GM12878 (cell line): Measurements from ENCODE around the gene VTI1A. TPM values are rescaled to one million over a fixed set of nuclear protein-coding genes. Genes with fewer than 3 reads are reported as not detected.

Experiments
- ATAC-seq: fragments of 200-7000 bp; cut with Tn5 transposase; 3 replicates; pipeline ENCODE4 v1.9.1; 2020; ENCODE audit warnings: mild to moderate bottlenecking, moderate library complexity
- BruUV-seq: library from RNA; stranded (reverse); fragments of 400-500 nt; replicated peaks from 2 replicates; lab custom pipeline; 2021; lab: Mats Ljungman, UMichigan
- CTCF ChIA-PET: fragments of 300-600 bp; sonication (Branson Sonifier 250); formaldehyde crosslinking; extraction: SDS; loops from one replicate; lab custom pipeline; 2021; ENCODE audit warnings: inconsistent platforms; lab: Yijun Ruan, JAX
- POLR2A ChIA-PET: fragments of 350-600 bp; formaldehyde crosslinking; extraction: SDS; loops from one replicate; lab custom pipeline; 2021; ENCODE audit warnings: inconsistent platforms; lab: Charles Lee
- RAD21 ChIA-PET: fragments of 300-600 bp; sonication (Branson Sonifier 250); formaldehyde crosslinking; loops from one replicate; lab custom pipeline; 2023; ENCODE audit warnings: antibody characterized with exemption; ENCODE audit not compliant: unreplicated experiment; lab: Charles Lee
- SMC1A ChIA-PET: fragments of 300-600 bp; sonication (Branson Sonifier 250); formaldehyde crosslinking; loops from one replicate; lab custom pipeline; 2023; ENCODE audit not compliant: unreplicated experiment, uncharacterized antibody; lab: Charles Lee
- DNase-seq: peaks from one replicate; pipeline ENCODE4 v3.0.0-alpha.2; 2011; ENCODE audit warnings: low read depth, low spot score
- FAIRE-seq: peaks from 3 replicates; lab custom pipeline; 2011; peaks lifted over from hg19 to GRCh38; lab: Jason Lieb, UNC
- H2AFZ ChIP-seq: 2 replicates; pipeline ENCODE4 v1.6.0; 2011; ENCODE audit warnings: low read depth, low read length, control low read depth; ENCODE audit not compliant: control insufficient read depth
- H3K27ac ChIP-seq: 2 replicates; pipeline ENCODE4 v1.5.1; 2011; ENCODE audit warnings: control low read depth; ENCODE audit not compliant: control insufficient read depth, insufficient read depth
- H3K27me3 ChIP-seq, 2 experiments: replicated peaks in 1 of 2; 2 replicates each; pipeline versions ENCODE4 v1.6.0 to v1.6.1; 2011; ENCODE audit warnings: low read length in 1 of 2; ENCODE audit not compliant: control insufficient read depth in 2 of 2, insufficient read depth in 2 of 2
- H3K36me3 ChIP-seq, 2 experiments: 2 replicates each; pipeline ENCODE4 v1.5.1; 2011; ENCODE audit warnings: low read length in 1 of 2; ENCODE audit not compliant: control insufficient read depth in 2 of 2, insufficient read depth in 2 of 2
- H3K4me1 ChIP-seq: 2 replicates; pipeline ENCODE4 v1.6.1; 2011; ENCODE audit warnings: mild to moderate bottlenecking, low read length, moderate library complexity, mixed read lengths; ENCODE audit not compliant: control insufficient read depth, insufficient read depth
- H3K4me2 ChIP-seq: 2 replicates; pipeline ENCODE4 v1.6.0; 2011; ENCODE audit warnings: control low read depth; ENCODE audit not compliant: control insufficient read depth, insufficient read depth
- H3K4me3 ChIP-seq: fragments of 200-600 bp; sonication (generic); 2 replicates; pipeline ENCODE4 v1.5.1; 2016
- H3K79me2 ChIP-seq: 2 replicates; pipeline ENCODE4 v1.6.0; 2011; ENCODE audit warnings: low read length; ENCODE audit not compliant: control insufficient read depth, insufficient read depth
- H3K9ac ChIP-seq: 2 replicates; pipeline ENCODE4 v1.8.0; 2011; ENCODE audit warnings: low read length, control low read depth, mixed read lengths; ENCODE audit not compliant: control insufficient read depth, insufficient read depth
- H3K9me3 ChIP-seq: replicated peaks from 3 replicates; pipeline ENCODE4 v1.5.1; 2011; ENCODE audit warnings: mild to moderate bottlenecking, low read length; ENCODE audit not compliant: control insufficient read depth, insufficient read depth
- H4K20me1 ChIP-seq: 2 replicates; pipeline ENCODE4 v1.6.0; 2011; ENCODE audit not compliant: control insufficient read depth, insufficient read depth
- BACH1 ChIP-seq: fragments of 450-650 bp; IDR thresholded peaks from 2 replicates; pipeline ENCODE4 v1.6.1; 2017; ENCODE audit warnings: mild to moderate bottlenecking, borderline replicate concordance
- CHD2 ChIP-seq: IDR thresholded peaks from 2 replicates; pipeline ENCODE4 v1.6.1; 2011; ENCODE audit warnings: low read depth, low read length, improper control_type of control experiment, borderline replicate concordance
- FOS ChIP-seq: IDR thresholded peaks from 3 replicates; pipeline ENCODE4 v1.6.1; 2011; ENCODE audit warnings: borderline replicate concordance; ENCODE audit not compliant: insufficient read length; ENCODE audit errors: extremely low read depth
- MYB ChIP-seq: fragments of 150-350 bp; IDR thresholded peaks from 2 replicates; pipeline ENCODE4 v1.6.1; 2014; ENCODE audit warnings: mild to moderate bottlenecking, low read depth, low read length, borderline replicate concordance
- SPI1 ChIP-seq: IDR thresholded peaks from 2 replicates; pipeline ENCODE4 v1.6.1; 2011; ENCODE audit warnings: low read depth, mild to moderate bottlenecking, low read length, moderate library complexity, borderline replicate concordance; ENCODE audit not compliant: insufficient read depth
- SUPT20H ChIP-seq: IDR thresholded peaks from 2 replicates; pipeline ENCODE4 v1.6.1; 2011; ENCODE audit warnings: low read depth, mild to moderate bottlenecking, low read length, moderate library complexity, borderline replicate concordance; ENCODE audit not compliant: control insufficient read depth
- ZSCAN29 ChIP-seq: fragments of 450-650 bp; IDR thresholded peaks from 2 replicates; pipeline ENCODE4 v1.6.1; 2017; ENCODE audit warnings: mild to moderate bottlenecking, moderate library complexity
- WGBS: methylation state at CpG from one replicate; pipeline ENCODE4 v1.1.6; 2016; ENCODE audit warnings: low lambda C conversion rate; ENCODE audit not compliant: insufficient replicate concordance, insufficient coverage; ENCODE audit errors: missing lambda C conversion rate; 5-methylcytosine and 5-hydroxymethylcytosine counted together
- in situ Hi-C: fragments of 300-500 bp; cut with MboI; formaldehyde crosslinking; loops from 9 replicates; pipeline ENCODE4 v1.14.3; 2018; ENCODE audit warnings: mixed read lengths
- intact Hi-C: fragments of 100-400 bp; cut with micrococcal nuclease; formaldehyde crosslinking; loops from one replicate; pipeline ENCODE4 v1.14.2; 2022; ENCODE audit not compliant: unreplicated experiment
- polyA plus RNA-seq, 11 experiments: library from polyadenylated mRNA; depleted of rRNA in 4 of 11; unstranded in 6 of 11; stranded (reverse) in 5 of 11; fragments of >200 nt; fragmentation: Nextera tagmentation in 4 of 11; fragmentation: Illumina TruSeq in 1 of 11; extraction: Ambion mirVana in 4 of 11; extraction: Trizol in 1 of 11; gene quantifications; 1 replicate in 1 of 11; 2 replicates in 10 of 11; pipeline versions ENCODE4 v1.2.1 to v1.2.3, GENCODE V29; 2011 to 2016; ENCODE audit warnings: inconsistent platforms in 2 of 11, missing spikeins in 2 of 11, low read depth in 1 of 11
- total RNA-seq, 4 experiments: library from RNA; depleted of rRNA in 3 of 4; stranded (reverse); fragments of >200 nt in 3 of 4; fragmentation: Illumina TruSeq in 1 of 4; extraction: Trizol in 1 of 4; gene quantifications; 2 replicates each; pipeline versions ENCODE4 v1.2.1 to v1.2.3, GENCODE V29; 2013 to 2021
- TF ChIP-seq, protein P1 (sequence below): fragments of 450-650 bp; IDR thresholded peaks from 2 replicates; pipeline ENCODE4 v1.6.1; 2017; ENCODE audit warnings: antibody characterized with exemption, mild to moderate bottlenecking, moderate library complexity
- TF ChIP-seq, protein P2 (sequence below): fragments of 450-650 bp; IDR thresholded peaks from 2 replicates; pipeline ENCODE4 v1.6.1; 2017; ENCODE audit warnings: borderline replicate concordance
- TF ChIP-seq, protein P3 (sequence below): IDR thresholded peaks from 2 replicates; pipeline ENCODE4 v1.6.1; 2012; ENCODE audit warnings: low read depth, low read length, improper control_type of control experiment

VTI1A gene
- total and polyA plus RNA-seq, 10 of the 15 experiments (the other 5 are each of a cell fraction or from before 2014, with no cell fraction given): 12.4 to 43.2 (median 27.5) TPM

DNA sequence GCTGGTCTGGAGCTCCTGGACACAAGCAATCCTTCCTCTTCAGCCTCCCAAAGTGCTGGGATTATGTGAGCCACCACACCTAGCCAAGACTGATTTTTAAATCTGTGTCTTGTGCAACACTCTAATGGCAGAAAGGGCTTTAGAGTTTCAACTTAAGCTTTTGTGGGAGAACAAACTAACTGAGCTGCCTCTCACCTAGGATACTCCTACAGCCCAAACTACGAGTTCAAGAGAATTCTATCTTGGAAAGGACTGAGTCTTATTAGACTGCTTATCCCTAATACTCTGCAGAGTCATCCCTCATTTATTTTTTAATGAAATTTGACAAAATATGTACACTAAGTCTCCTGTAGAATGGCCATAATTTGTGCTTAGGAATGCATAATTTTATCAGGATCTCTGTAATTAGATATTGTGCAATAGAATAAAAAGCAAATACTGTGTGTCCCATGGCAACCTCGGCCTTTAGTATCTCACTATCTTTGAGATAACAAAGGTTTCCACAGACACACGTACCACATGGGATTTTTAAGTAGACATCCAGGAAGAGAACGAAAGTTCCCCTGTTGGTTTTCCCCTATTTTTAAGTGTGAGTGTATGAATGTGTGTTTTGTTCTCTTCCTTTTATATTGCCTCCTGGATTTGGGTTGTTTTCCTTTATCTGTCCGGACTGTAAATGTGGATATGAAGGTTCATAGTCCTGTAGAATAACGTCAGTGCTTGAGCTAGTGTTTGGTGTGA, 303.6 kb downstream of the VTI1A start:
- Histone ChIP-seq H3K4me1 (no peaks in the 10 kb centered on the region), H4K20me1 (no peaks in the 10 kb centered on the region; the same call in 1 of the 2 replicates), H3K27me3 (no peaks in the 10 kb centered on the region), H3K4me3 (no peak overlapping the region), H3K79me2 (no peaks in the 10 kb centered on the region), H3K4me2 (no peak overlapping the region), H3K27ac (no peak overlapping the region), H3K9me3 (no peaks in the 10 kb centered on the region), H3K36me3 (no peaks in the 10 kb centered on the region), H3K9ac (no peak overlapping the region), H2AFZ (no peak overlapping the region)
- ChIA-PET POLR2A (no interaction called here), CTCF (interaction anchor here (1.1 to 1.8 kb wide), 3 partner anchors 11 to 28 kb away, joined by 3 to 8 read pairs (median 4); no protein-coding TSS in a partner anchor), RAD21 (no interaction called here), SMC1A (interaction anchor here (0.9 to 1.0 kb wide), 2 partner anchors 9 to 16 kb away, joined by 3 to 4 read pairs; no protein-coding TSS in a partner anchor)
- 78% methylated on average over 6 of the region's 6 CpGs for WGBS
- in situ Hi-C loops: no loop called here
- intact Hi-C loops: no loop called here
- no peak for ATAC-seq
- BruUV-seq: no TSS peak
- DNase-seq: no peak
- TF ChIP-seq SPI1: no peak
- TF ChIP-seq, protein P1, sequence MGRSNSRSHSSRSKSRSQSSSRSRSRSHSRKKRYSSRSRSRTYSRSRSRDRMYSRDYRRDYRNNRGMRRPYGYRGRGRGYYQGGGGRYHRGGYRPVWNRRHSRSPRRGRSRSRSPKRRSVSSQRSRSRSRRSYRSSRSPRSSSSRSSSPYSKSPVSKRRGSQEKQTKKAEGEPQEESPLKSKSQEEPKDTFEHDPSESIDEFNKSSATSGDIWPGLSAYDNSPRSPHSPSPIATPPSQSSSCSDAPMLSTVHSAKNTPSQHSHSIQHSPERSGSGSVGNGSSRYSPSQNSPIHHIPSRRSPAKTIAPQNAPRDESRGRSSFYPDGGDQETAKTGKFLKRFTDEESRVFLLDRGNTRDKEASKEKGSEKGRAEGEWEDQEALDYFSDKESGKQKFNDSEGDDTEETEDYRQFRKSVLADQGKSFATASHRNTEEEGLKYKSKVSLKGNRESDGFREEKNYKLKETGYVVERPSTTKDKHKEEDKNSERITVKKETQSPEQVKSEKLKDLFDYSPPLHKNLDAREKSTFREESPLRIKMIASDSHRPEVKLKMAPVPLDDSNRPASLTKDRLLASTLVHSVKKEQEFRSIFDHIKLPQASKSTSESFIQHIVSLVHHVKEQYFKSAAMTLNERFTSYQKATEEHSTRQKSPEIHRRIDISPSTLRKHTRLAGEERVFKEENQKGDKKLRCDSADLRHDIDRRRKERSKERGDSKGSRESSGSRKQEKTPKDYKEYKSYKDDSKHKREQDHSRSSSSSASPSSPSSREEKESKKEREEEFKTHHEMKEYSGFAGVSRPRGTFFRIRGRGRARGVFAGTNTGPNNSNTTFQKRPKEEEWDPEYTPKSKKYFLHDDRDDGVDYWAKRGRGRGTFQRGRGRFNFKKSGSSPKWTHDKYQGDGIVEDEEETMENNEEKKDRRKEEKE: no peak
- TF ChIP-seq ZSCAN29: no peak
- TF ChIP-seq FOS: no peak
- TF ChIP-seq, protein P2, sequence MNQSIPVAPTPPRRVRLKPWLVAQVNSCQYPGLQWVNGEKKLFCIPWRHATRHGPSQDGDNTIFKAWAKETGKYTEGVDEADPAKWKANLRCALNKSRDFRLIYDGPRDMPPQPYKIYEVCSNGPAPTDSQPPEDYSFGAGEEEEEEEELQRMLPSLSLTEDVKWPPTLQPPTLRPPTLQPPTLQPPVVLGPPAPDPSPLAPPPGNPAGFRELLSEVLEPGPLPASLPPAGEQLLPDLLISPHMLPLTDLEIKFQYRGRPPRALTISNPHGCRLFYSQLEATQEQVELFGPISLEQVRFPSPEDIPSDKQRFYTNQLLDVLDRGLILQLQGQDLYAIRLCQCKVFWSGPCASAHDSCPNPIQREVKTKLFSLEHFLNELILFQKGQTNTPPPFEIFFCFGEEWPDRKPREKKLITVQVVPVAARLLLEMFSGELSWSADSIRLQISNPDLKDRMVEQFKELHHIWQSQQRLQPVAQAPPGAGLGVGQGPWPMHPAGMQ: no peak
- TF ChIP-seq CHD2: no peak
- TF ChIP-seq BACH1: no peak
- TF ChIP-seq, protein P3, sequence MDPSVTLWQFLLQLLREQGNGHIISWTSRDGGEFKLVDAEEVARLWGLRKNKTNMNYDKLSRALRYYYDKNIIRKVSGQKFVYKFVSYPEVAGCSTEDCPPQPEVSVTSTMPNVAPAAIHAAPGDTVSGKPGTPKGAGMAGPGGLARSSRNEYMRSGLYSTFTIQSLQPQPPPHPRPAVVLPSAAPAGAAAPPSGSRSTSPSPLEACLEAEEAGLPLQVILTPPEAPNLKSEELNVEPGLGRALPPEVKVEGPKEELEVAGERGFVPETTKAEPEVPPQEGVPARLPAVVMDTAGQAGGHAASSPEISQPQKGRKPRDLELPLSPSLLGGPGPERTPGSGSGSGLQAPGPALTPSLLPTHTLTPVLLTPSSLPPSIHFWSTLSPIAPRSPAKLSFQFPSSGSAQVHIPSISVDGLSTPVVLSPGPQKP: no peak
- TF ChIP-seq MYB: no peak
- TF ChIP-seq SUPT20H: no peak
- no peak for FAIRE-seq
